Left lung (tissue), 10 donors: ENCODE data around the gene ABL1. TPM values are rescaled to one million over a fixed set of nuclear protein-coding genes. Genes with fewer than 3 reads are reported as not detected.
A peak's percentile ranks its signal among the peaks of the same experiment; 100 is the strongest.

Experiments used
- ATAC-seq: fragments of 200-7000 bp; cut with Tn5 transposase; one replicate; pipeline ENCODE4 v1.9.1; 2020; ENCODE audit warnings: moderate library complexity
- DNase-seq, 4 donors: peaks; one replicate each; pipeline ENCODE4 v3.0.0-alpha.2; 2013 to 2020
- H3K27ac ChIP-seq, 2 donors: fragments of 200-600 bp; sonication (generic) in 1 of 2; one replicate each; pipeline versions ENCODE4 v1.5.0 to v1.8.0; 2020 to 2021
- H3K27me3 ChIP-seq, 2 donors: fragments of 200-600 bp; sonication (generic) in 1 of 2; one replicate each; pipeline versions ENCODE4 v1.5.0 to v1.8.0; 2020 to 2021
- H3K36me3 ChIP-seq, 2 donors: fragments of 200-600 bp; sonication (generic) in 1 of 2; one replicate each; pipeline versions ENCODE4 v1.5.0 to v1.8.0; 2020 to 2021
- H3K4me1 ChIP-seq, 2 donors: fragments of 200-600 bp; one replicate each; pipeline ENCODE4 v1.8.0; 2021
- H3K4me3 ChIP-seq, 2 donors: fragments of 200-600 bp; sonication (generic) in 1 of 2; one replicate each; pipeline versions ENCODE4 v1.5.0 to v1.8.0; 2020 to 2021; ENCODE audit warnings: mild to moderate bottlenecking in 1 of 2
- H3K9me3 ChIP-seq, 2 donors: fragments of 200-600 bp; sonication (generic) in 1 of 2; one replicate each; pipeline versions ENCODE4 v1.5.0 to v1.8.0; 2020 to 2021
- intact Hi-C, 2 donors: fragments of 100-400 bp; cut with DNase I; formaldehyde crosslinking; loops; one replicate each; pipeline versions ENCODE4 v1.11.2 to v1.14.2; 2022
- polyA plus RNA-seq, 6 donors: library from polyadenylated mRNA; unstranded; fragments of 120-200 nt; gene quantifications; one replicate each; pipeline ENCODE4 v1.2.1, GENCODE V29; 2013; ENCODE audit not compliant: insufficient read length in 6 of 6
- total RNA-seq, 2 donors: library from RNA; stranded (reverse); fragmentation: NEBNext Ultra II Directional; extraction: Animal tissue kit (Norgen Biotek cat#: 25700); gene quantifications; one replicate each; pipeline ENCODE4 v1.2.1, GENCODE V29; 2021
- TF ChIP-seq, protein P1 (sequence below), 2 donors: fragments of 200-600 bp; sonication (generic) in 1 of 2; IDR thresholded peaks; one replicate each; pipeline versions ENCODE4 v1.5.0 to v1.8.0; 2021; ENCODE audit warnings: antibody characterized with exemption in 2 of 2
- donor health status: DM: no; HTN: yes; CAD: no.
- donor health status: DM: no; HTN: no; CAD: no.

Gene ABL1
- total and polyA plus RNA-seq, 8 donors: 55.6 to 83.3 (median 72.4) TPM

DNA sequence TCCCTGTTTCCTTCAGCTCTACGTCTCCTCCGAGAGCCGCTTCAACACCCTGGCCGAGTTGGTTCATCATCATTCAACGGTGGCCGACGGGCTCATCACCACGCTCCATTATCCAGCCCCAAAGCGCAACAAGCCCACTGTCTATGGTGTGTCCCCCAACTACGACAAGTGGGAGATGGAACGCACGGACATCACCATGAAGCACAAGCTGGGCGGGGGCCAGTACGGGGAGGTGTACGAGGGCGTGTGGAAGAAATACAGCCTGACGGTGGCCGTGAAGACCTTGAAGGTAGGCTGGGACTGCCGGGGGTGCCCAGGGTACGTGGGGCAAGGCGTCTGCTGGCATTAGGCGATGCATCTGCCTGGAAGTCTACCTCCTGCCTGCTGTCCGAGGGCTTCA is 27.7 kb downstream of the ABL1 start:
- DNase-seq (no peak), ATAC-seq (no peak)
- Histone ChIP-seq H3K4me3 (no peak overlapping the region), H3K4me1 (peaks cover 5 to 23% of the 10 kb centered on the region in 2 donors), H3K27ac (no peak overlapping the region), H3K9me3 (no peaks in the 10 kb centered on the region), H3K27me3 (no peaks in the 10 kb centered on the region), H3K36me3 (peaks cover 0 to 39% of the 10 kb centered on the region in 2 donors)
- TF ChIP-seq, protein P1, sequence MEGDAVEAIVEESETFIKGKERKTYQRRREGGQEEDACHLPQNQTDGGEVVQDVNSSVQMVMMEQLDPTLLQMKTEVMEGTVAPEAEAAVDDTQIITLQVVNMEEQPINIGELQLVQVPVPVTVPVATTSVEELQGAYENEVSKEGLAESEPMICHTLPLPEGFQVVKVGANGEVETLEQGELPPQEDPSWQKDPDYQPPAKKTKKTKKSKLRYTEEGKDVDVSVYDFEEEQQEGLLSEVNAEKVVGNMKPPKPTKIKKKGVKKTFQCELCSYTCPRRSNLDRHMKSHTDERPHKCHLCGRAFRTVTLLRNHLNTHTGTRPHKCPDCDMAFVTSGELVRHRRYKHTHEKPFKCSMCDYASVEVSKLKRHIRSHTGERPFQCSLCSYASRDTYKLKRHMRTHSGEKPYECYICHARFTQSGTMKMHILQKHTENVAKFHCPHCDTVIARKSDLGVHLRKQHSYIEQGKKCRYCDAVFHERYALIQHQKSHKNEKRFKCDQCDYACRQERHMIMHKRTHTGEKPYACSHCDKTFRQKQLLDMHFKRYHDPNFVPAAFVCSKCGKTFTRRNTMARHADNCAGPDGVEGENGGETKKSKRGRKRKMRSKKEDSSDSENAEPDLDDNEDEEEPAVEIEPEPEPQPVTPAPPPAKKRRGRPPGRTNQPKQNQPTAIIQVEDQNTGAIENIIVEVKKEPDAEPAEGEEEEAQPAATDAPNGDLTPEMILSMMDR (IDR thresholded peaks at IDR 0.05): no peak
- intact Hi-C loops: loop anchor here in 1 of 2 donors (5.0 to 10.0 kb wide), 2 partner anchors 82 to 95 kb away; no protein-coding TSS in a partner anchor

DNA sequence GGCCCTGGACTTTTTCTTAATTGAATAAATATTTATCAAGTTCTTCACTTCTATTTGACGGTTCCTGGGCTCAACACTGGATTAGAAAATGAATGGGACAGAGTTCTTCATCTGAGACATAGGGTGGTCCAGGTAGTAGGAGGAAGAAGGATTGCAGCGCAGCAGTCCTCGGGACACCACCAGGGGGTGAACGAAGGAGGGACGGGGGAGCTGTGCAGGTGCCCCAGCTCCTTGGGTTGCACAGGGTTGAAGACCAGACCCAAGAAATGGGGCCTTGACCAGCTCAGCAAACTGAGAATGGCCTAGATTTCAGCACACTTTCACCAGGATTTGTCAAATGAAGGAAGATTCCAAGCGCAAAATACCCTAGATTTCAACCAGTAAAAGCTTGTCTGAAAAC is 29.5 kb downstream of the ABL1 start:
- intact Hi-C loops: loop anchor here in 1 of 2 donors (5.0 to 10.0 kb wide), 2 partner anchors 80 to 97 kb away; no protein-coding TSS in a partner anchor
- peaks cover 0 to 39% of the 10 kb centered on the region in 2 donors for H3K36me3 ChIP-seq
- H3K4me1 ChIP-seq: peaks cover 5 to 23% of the 10 kb centered on the region in 2 donors
- TF ChIP-seq, protein P1 (IDR thresholded peaks at IDR 0.05): no peak
- H3K4me3 ChIP-seq: no peak overlapping the region
- no peak for ATAC-seq
- H3K27me3 ChIP-seq: no peaks in the 10 kb centered on the region
- peak in 1 of 4 donors; percentile 6 for DNase-seq
- H3K9me3 ChIP-seq: no peaks in the 10 kb centered on the region
- H3K27ac ChIP-seq: no peak overlapping the region

DNA sequence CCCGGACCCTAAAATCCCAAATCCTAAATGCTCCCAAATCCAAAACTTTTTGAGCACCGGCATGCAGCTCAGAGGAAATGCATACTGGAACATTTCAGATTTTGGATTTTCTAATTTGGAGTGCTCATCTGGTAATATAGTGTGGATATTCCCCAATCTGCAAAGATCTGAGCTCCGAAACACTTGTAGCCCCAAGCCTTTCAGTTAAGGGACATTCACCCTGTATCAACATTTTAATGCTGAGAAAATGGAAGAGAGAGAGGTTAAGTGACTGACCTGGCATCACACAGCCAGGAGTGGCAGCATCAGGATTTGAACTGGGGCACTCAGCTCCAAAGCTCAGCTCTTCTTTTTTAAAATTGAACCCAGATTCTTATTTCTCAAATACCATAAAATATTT is 30.9 kb downstream of the ABL1 start:
- DNase-seq: no peak
- Histone ChIP-seq H3K4me1 (peaks cover 4 to 16% of the 10 kb centered on the region in 2 donors), H3K4me3 (no peak overlapping the region), H3K36me3 (peaks cover 0 to 33% of the 10 kb centered on the region in 2 donors), H3K27me3 (no peaks in the 10 kb centered on the region), H3K9me3 (no peaks in the 10 kb centered on the region), H3K27ac (no peak overlapping the region)
- intact Hi-C loops: loop anchor here in 1 of 2 donors (5.0 to 10.0 kb wide), 3 partner anchors 79 to 164 kb away; no protein-coding TSS in a partner anchor
- ATAC-seq: no peak
- TF ChIP-seq, protein P1 (IDR thresholded peaks at IDR 0.05): no peak

DNA sequence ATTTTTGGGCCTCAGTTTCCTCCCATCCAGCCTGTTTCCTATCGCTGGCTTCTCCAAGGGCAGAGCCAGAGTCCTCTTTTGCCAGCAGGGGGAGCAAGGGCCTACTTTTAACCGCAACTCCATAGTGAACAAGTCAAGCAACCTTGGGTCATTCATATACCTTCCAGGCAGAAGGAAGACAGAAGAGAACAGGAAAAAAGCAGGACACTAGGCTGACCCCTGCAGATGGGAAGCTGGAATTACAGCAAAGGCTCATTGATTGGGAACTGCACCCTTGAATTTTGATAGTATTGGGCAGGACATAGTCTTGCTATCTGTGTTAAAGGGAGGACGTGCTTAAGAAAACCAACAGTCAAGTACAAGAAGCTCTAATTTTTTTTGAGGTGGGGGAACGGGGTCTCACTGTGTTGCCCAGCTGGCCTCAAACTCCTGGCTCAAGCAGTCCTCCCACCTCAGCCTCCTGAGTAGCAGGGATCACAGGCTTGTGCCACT is 31.5 kb downstream of the ABL1 start:
- peaks cover 0 to 35% of the 10 kb centered on the region in 2 donors for H3K36me3 ChIP-seq
- no peak overlapping the region for H3K27ac ChIP-seq
- intact Hi-C loops: loop anchor here in 1 of 2 donors (5.0 to 10.0 kb wide), 3 partner anchors 78 to 164 kb away; no protein-coding TSS in a partner anchor
- peaks cover 0 to 10% of the 10 kb centered on the region in 2 donors for H3K4me1 ChIP-seq
- H3K27me3 ChIP-seq: no peaks in the 10 kb centered on the region
- TF ChIP-seq, protein P1 (IDR thresholded peaks at IDR 0.05): peak; percentile 77 to 86
- ATAC-seq: peak; percentile 94
- H3K4me3 ChIP-seq: no peak overlapping the region
- peak in 2 of 4 donors; percentile 49 to 78 for DNase-seq
- no peaks in the 10 kb centered on the region for H3K9me3 ChIP-seq

DNA sequence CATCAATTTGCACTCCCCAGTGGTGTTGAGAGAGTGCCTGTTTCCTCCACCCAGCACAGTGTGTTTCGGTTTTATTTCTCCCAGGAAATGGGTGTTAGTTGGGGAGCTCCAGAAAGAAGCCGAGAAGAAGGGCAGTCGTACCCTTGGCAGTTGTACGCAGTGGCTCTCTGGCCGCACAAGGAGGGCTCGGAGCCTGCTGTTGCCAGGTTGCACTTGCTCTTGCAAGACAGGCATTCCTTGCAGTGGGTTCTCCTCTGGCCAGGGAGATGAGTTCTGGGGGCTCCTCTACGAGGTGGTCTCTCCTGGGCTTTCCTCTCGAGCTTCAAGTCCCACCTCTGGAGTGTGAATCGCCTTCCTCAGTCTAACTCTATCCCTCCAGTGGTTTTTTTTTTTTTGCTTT is 32.5 kb downstream of the ABL1 start:
- DNase-seq (no peak), ATAC-seq (no peak)
- H3K36me3 ChIP-seq: peaks cover 5 to 41% of the 10 kb centered on the region in 2 donors
- no peak overlapping the region for H3K4me3 ChIP-seq
- intact Hi-C loops: loop anchor here in 1 of 2 donors (5.0 to 10.0 kb wide), 3 partner anchors 77 to 165 kb away; no protein-coding TSS in a partner anchor
- no peaks in the 10 kb centered on the region for H3K27me3 ChIP-seq
- H3K9me3 ChIP-seq: no peaks in the 10 kb centered on the region
- TF ChIP-seq, protein P1 (IDR thresholded peaks at IDR 0.05): no peak
- H3K27ac ChIP-seq: no peak overlapping the region
- peaks cover 0 to 5% of the 10 kb centered on the region in 2 donors for H3K4me1 ChIP-seq
